Measurements from ENCODE around the gene CACNB1.

Gene CACNB1

GRCh38 chr17:39225959-39226683, 28.7 kb upstream of the CACNB1 start:
- peak; percentile 58 for DNase-seq (ENCODE audit: low read depth)

GRCh38 chr17:39225308-39225958, 28.0 kb upstream of the CACNB1 start, which contains the start of gene STAC2:
STAC2 (minus strand) TSS chr17:39225945; CDS start chr17:39225502, 443 bp downstream.
- no peak for DNase-seq (ENCODE audit: low read depth)

- DNase-seq (ENCODE audit: low read depth), result no peak
Observed at GRCh38 chr17:39224778-39225307, 27.4 kb upstream of the CACNB1 start.

GRCh38 chr17:39223907-39224777, 26.7 kb upstream of the CACNB1 start:
- DNase-seq (ENCODE audit: low read depth), result no peak

GRCh38 chr17:39222866-39223834, 25.7 kb upstream of the CACNB1 start:
- no peak for DNase-seq (ENCODE audit: low read depth)

- DNase-seq (ENCODE audit: low read depth), result no peak
Observed at GRCh38 chr17:39222151-39222550, 24.7 kb upstream of the CACNB1 start.

GRCh38 chr17:39221572-39221971, 24.1 kb upstream of the CACNB1 start:
- DNase-seq (ENCODE audit: low read depth), result no peak

- no peak for DNase-seq (ENCODE audit: low read depth)
Observed at GRCh38 chr17:39219647-39220154, 22.2 kb upstream of the CACNB1 start.

- DNase-seq (ENCODE audit: low read depth), result no peak
Observed at GRCh38 chr17:39218906-39219305, 21.4 kb upstream of the CACNB1 start.

- DNase-seq (ENCODE audit: low read depth), result no peak
Observed at GRCh38 chr17:39217734-39218369, 20.4 kb upstream of the CACNB1 start.

GRCh38 chr17:39213852-39214251, 16.4 kb upstream of the CACNB1 start:
- no peak for DNase-seq (ENCODE audit: low read depth)

- no peak for DNase-seq (ENCODE audit: low read depth)
Observed at GRCh38 chr17:39212841-39213480, 15.5 kb upstream of the CACNB1 start.

- no peak for DNase-seq (ENCODE audit: low read depth)
Observed at GRCh38 chr17:39212195-39212810, 14.8 kb upstream of the CACNB1 start.

- DNase-seq (ENCODE audit: low read depth), result no peak
Observed at GRCh38 chr17:39210093-39210434, 12.6 kb upstream of the CACNB1 start.

GRCh38 chr17:39209317-39210092, 12.0 kb upstream of the CACNB1 start:
- peak; percentile 67 for DNase-seq (ENCODE audit: low read depth)

- DNase-seq (ENCODE audit: low read depth), result no peak
Observed at GRCh38 chr17:39208893-39209292, 11.4 kb upstream of the CACNB1 start.

- no peak for DNase-seq (ENCODE audit: low read depth)
Observed at GRCh38 chr17:39208136-39208535, 10.7 kb upstream of the CACNB1 start.

- no peak for DNase-seq (ENCODE audit: low read depth)
Observed at GRCh38 chr17:39205112-39205526, 7.7 kb upstream of the CACNB1 start.

GRCh38 chr17:39204245-39204644, 6.8 kb upstream of the CACNB1 start:
- no peak for DNase-seq (ENCODE audit: low read depth)

Data from activated T-cell treated with anti-CD3 and anti-CD28 coated beads for 48 hours (primary cell).